ENCODE results near the gene PLEKHA1. TPM values are rescaled to one million over a fixed set of nuclear protein-coding genes. Genes with fewer than 3 reads are reported as not detected.
A peak's percentile ranks its signal among the peaks of the same experiment; 100 is the strongest.

PLEKHA1 gene
- total and polyA plus RNA-seq, 2 of the 13 experiments (the other 11 are each of a cell fraction or from before 2014, with no cell fraction given), result 32.2 to 53.3 TPM

GRCh38 chr10:122379041-122379440, 4.5 kb downstream of the PLEKHA1 start:
- H4K20me1 ChIP-seq (ENCODE audit: insufficient read depth, low read length), result 0 out of 2 replicates have a peak, but pooled peaks cover 11% of the 10 kb centered on the region
- H3K4me2 ChIP-seq (ENCODE audit: low read depth, low read length), result peak overlapping the region; percentile 6; the same call in 1 of the 2 replicates
- TF ChIP-seq, protein P1, sequence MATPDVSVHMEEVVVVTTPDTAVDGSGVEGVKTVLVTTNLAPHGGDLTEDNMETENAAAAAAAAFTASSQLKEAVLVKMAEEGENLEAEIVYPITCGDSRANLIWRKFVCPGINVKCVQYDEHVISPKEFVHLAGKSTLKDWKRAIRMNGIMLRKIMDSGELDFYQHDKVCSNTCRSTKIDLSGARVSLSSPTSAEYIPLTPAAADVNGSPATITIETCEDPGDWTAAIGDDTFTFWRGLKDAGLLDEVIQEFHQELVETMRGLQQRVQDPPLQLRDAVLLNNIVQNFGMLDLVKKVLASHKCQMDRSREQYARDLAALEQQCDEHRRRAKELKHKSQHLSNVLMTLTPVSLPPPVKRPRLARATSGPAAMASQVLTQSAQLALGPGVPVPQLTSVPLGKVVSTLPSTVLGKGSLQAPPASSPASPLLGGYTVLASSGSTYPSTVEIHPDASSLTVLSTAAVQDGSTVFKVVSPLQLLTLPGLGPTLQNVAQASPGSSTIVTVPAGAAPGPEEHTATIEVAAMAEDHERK (CRISPR knock-in tag; IDR thresholded peaks at IDR 0.05; ENCODE audit: low read depth), result no peak
- TF ChIP-seq MBD4 (IDR thresholded peaks at IDR 0.05; ENCODE audit: borderline replicate concordance, low read length) (no peak), ZNF598 (CRISPR knock-in tag; IDR thresholded peaks at IDR 0.05; ENCODE audit: borderline replicate concordance) (no peak), ZNF775 (CRISPR knock-in tag; IDR thresholded peaks at IDR 0.05; ENCODE audit: borderline replicate concordance) (no peak), GPBP1L1 (CRISPR knock-in tag; IDR thresholded peaks at IDR 0.05) (no peak), ZKSCAN8 (CRISPR knock-in tag; IDR thresholded peaks at IDR 0.05; ENCODE audit: borderline replicate concordance) (no peak), ZC3H4 (CRISPR knock-in tag; IDR thresholded peaks at IDR 0.05; ENCODE audit: borderline replicate concordance) (no peak), PRMT3 (CRISPR knock-in tag; IDR thresholded peaks at IDR 0.05; ENCODE audit: borderline replicate concordance, low read depth) (no peak), NPAS2 (CRISPR knock-in tag; IDR thresholded peaks at IDR 0.05; ENCODE audit: borderline replicate concordance) (no peak), TBX2 (CRISPR knock-in tag; IDR thresholded peaks at IDR 0.05; ENCODE audit: borderline replicate concordance) (no peak), CAMTA2 (CRISPR knock-in tag; IDR thresholded peaks at IDR 0.05; ENCODE audit: borderline replicate concordance) (no peak), ZMAT3 (CRISPR knock-in tag; conservative IDR thresholded peaks at IDR 0.05) (no peak), ZNF740 (CRISPR knock-in tag; IDR thresholded peaks at IDR 0.05) (no peak), SIN3A (IDR thresholded peaks at IDR 0.05; ENCODE audit: borderline replicate concordance, low read depth, low read length) (no peak), DDIT3 (CRISPR knock-in tag; IDR thresholded peaks at IDR 0.05) (no peak), SCMH1 (CRISPR knock-in tag; IDR thresholded peaks at IDR 0.05; ENCODE audit: borderline replicate concordance) (no peak), SMARCE1 (IDR thresholded peaks at IDR 0.05; ENCODE audit: borderline replicate concordance) (no peak)
- TF ChIP-seq, protein P2, sequence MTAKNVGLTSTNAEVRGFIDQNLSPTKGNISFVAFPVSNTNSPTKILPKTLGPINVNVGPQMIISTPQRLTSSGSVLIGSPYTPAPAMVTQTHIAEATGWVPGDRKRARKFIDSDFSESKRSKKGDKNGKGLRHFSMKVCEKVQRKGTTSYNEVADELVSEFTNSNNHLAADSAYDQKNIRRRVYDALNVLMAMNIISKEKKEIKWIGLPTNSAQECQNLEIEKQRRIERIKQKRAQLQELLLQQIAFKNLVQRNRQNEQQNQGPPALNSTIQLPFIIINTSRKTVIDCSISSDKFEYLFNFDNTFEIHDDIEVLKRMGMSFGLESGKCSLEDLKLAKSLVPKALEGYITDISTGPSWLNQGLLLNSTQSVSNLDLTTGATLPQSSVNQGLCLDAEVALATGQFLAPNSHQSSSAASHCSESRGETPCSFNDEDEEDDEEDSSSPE (CRISPR knock-in tag; IDR thresholded peaks at IDR 0.05), result no peak
- TF ChIP-seq, protein P3, sequence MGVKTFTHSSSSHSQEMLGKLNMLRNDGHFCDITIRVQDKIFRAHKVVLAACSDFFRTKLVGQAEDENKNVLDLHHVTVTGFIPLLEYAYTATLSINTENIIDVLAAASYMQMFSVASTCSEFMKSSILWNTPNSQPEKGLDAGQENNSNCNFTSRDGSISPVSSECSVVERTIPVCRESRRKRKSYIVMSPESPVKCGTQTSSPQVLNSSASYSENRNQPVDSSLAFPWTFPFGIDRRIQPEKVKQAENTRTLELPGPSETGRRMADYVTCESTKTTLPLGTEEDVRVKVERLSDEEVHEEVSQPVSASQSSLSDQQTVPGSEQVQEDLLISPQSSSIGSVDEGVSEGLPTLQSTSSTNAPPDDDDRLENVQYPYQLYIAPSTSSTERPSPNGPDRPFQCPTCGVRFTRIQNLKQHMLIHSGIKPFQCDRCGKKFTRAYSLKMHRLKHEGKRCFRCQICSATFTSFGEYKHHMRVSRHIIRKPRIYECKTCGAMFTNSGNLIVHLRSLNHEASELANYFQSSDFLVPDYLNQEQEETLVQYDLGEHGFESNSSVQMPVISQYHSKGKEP (CRISPR knock-in tag; IDR thresholded peaks at IDR 0.05), result no peak
- 100% methylated on average over 5 of the region's 5 CpGs for WGBS (ENCODE audit: low lambda C conversion rate)
- no peaks in the 10 kb centered on the region for H3K27me3 ChIP-seq (ENCODE audit: control insufficient read depth in 1 of 2, insufficient read depth in 2 of 2, low read length in 2 of 2)
- ATAC-seq (no peak), DNase-seq (ENCODE audit: low spot score) (no peak), FAIRE-seq (no peak)
- peaks cover 91% of the 10 kb centered on the region for H3K79me2 ChIP-seq (ENCODE audit: insufficient read depth, low read length)
- no peak overlapping the region for H3K4me3 ChIP-seq (replicated peaks in 1 of 3; ENCODE audit: insufficient read depth in 1 of 3, low read depth in 2 of 3, low read length in 3 of 3)
- no peak overlapping the region for H3K27ac ChIP-seq (ENCODE audit: extremely low read length, insufficient read depth, low read length)
- no peak overlapping the region for H2AFZ ChIP-seq (ENCODE audit: low read length)
- no peak overlapping the region for H3K9ac ChIP-seq (ENCODE audit: insufficient read depth, low read depth, low read length)
- in situ Hi-C loops (cut with HindIII; ENCODE audit: extremely low pct_ligation_motif_present, low pct_unique_long_range_greater_than_20kb) (no loop called here), intact Hi-C loops (cut with micrococcal nuclease; ENCODE audit: unreplicated experiment) (no loop called here)
- ChIA-PET CTCF (ENCODE audit: low intra/inter-chr PET ratio, low total read pairs) (no interaction called here), POLR2A (interaction anchor here (0.6 to 1.2 kb wide), 2 partner anchors 13 to 25 kb away, joined by 3 to 4 read pairs; no protein-coding TSS in a partner anchor)
- peaks cover 1 to 8% of the 10 kb centered on the region in 2 experiments; a peak in 3 of 5 replicates for H3K36me3 ChIP-seq (replicated peaks in 1 of 2; ENCODE audit: control insufficient read depth in 1 of 2, insufficient read depth in 2 of 2, low read length in 2 of 2)
- BruUV-seq (replicated peaks), result no TSS peak
- H3K9me3 ChIP-seq (ENCODE audit: low read length), result no peaks in the 10 kb centered on the region
- peaks cover 59% of the 10 kb centered on the region for H3K4me1 ChIP-seq (ENCODE audit: insufficient read depth, low read length)
